HepG2 (cell line): Measurements from ENCODE around the gene KCTD13. TPM values are rescaled to one million over a fixed set of nuclear protein-coding genes. Genes with fewer than 3 reads are reported as not detected.

Experiments
- ELF1 ChIP-seq: sonication (generic); formaldehyde crosslinking; IDR thresholded peaks from 2 replicates; pipeline ENCODE4 v1.4.0; 2020; ENCODE audit warnings: missing genetic modification reagents
- FOXP1 ChIP-seq, 2 experiments: fragments of 450-650 bp in 1 of 2; IDR thresholded peaks; 2 replicates each; pipeline ENCODE4 v1.6.1; 2017 to 2018; ENCODE audit warnings: antibody characterized with exemption in 1 of 2
- GMEB2 ChIP-seq: IDR thresholded peaks from 2 replicates; pipeline ENCODE4 v1.6.1; 2016; ENCODE audit warnings: missing biosample characterization, missing genetic modification reagents, low read depth
- ZBTB40 ChIP-seq, 2 experiments: fragments of 450-650 bp in 1 of 2; sonication (generic) in 1 of 2; formaldehyde crosslinking in 1 of 2; IDR thresholded peaks; 2 replicates each; pipeline versions ENCODE4 v1.6.1 to v1.8.0; 2016 to 2022; ENCODE audit warnings: antibody characterized with exemption in 1 of 2, mild to moderate bottlenecking in 1 of 2, missing genetic modification reagents in 1 of 2
- ZNF333 ChIP-seq: sonication (generic); formaldehyde crosslinking; IDR thresholded peaks from 2 replicates; pipeline ENCODE4 v1.4.0; 2020; ENCODE audit warnings: mild to moderate bottlenecking, missing genetic modification reagents, borderline replicate concordance
- ZNF33A ChIP-seq: sonication (generic); formaldehyde crosslinking; IDR thresholded peaks from 2 replicates; pipeline ENCODE4 v1.5.1; 2020; ENCODE audit warnings: missing genetic modification reagents, mild to moderate bottlenecking, moderate library complexity, borderline replicate concordance
- ZNF572 ChIP-seq: sonication (generic); formaldehyde crosslinking; IDR thresholded peaks from 2 replicates; pipeline ENCODE4 v1.5.1; 2020; ENCODE audit warnings: mild to moderate bottlenecking, missing genetic modification reagents
- polyA plus RNA-seq, 8 experiments: library from polyadenylated mRNA; depleted of rRNA in 3 of 8; stranded (reverse) in 7 of 8; unstranded in 1 of 8; fragments of >200 nt; fragmentation: Illumina TruSeq in 4 of 8; extraction: Trizol in 4 of 8; gene quantifications; 2 replicates each; pipeline versions ENCODE4 v1.2.1 to v1.2.3, GENCODE V29; 2011 to 2016; ENCODE audit warnings: low read depth in 4 of 8, missing spikeins in 1 of 8, mixed read lengths in 1 of 8; ENCODE audit not compliant: insufficient read depth in 1 of 8
- total RNA-seq, 5 experiments: library from RNA; depleted of rRNA; stranded (reverse); fragments of >200 nt; fragmentation: Illumina TruSeq; extraction: Trizol; gene quantifications; 2 replicates each; pipeline ENCODE4 v1.2.3, GENCODE V29; 2016; ENCODE audit warnings: low read depth in 1 of 5

The KCTD13 gene
- total and polyA plus RNA-seq, 2 of the 13 experiments (the other 11 are each of a cell fraction or from before 2014, with no cell fraction given): 6.3 to 14.7 TPM

GRCh38 chr16:29962344-29962994 lies 36.4 kb upstream of the KCTD13 start (continued):
- no peak for TF ChIP-seq ZBTB40 (IDR thresholded peaks at IDR 0.05)
- peak; percentile 6; the same call in 1 of the 2 replicates for TF ChIP-seq ZBTB40 (CRISPR knock-in tag; IDR thresholded peaks at IDR 0.05)
- TF ChIP-seq ZNF333 (CRISPR knock-in tag): no peak
- no peak for TF ChIP-seq FOXP1 (IDR thresholded peaks at IDR 0.05)
- TF ChIP-seq FOXP1 (CRISPR knock-in tag; IDR thresholded peaks at IDR 0.05): no peak
- no peak for TF ChIP-seq ZNF572 (CRISPR knock-in tag)
- peak; percentile 32 for TF ChIP-seq ELF1 (CRISPR knock-in tag)
- TF ChIP-seq GMEB2 (CRISPR knock-in tag): no peak
- no peak for TF ChIP-seq ZNF33A
